GM18508 (cell line): ENCODE results near the gene COL8A2.
"Not testable (repeated sequence)": the region's sequence is repeated elsewhere in the genome, so short reads cannot be mapped to it uniquely, and the experiment has no call there.

Experiments
- ATAC-seq: cut with Tn5 transposase; IDR thresholded peaks from one replicate; pipeline ENCODE4 v1.9.1; 2021; ENCODE audit warnings: moderate number of reproducible peaks; ENCODE audit not compliant: insufficient read depth, unreplicated experiment

The COL8A2 gene

DNA sequence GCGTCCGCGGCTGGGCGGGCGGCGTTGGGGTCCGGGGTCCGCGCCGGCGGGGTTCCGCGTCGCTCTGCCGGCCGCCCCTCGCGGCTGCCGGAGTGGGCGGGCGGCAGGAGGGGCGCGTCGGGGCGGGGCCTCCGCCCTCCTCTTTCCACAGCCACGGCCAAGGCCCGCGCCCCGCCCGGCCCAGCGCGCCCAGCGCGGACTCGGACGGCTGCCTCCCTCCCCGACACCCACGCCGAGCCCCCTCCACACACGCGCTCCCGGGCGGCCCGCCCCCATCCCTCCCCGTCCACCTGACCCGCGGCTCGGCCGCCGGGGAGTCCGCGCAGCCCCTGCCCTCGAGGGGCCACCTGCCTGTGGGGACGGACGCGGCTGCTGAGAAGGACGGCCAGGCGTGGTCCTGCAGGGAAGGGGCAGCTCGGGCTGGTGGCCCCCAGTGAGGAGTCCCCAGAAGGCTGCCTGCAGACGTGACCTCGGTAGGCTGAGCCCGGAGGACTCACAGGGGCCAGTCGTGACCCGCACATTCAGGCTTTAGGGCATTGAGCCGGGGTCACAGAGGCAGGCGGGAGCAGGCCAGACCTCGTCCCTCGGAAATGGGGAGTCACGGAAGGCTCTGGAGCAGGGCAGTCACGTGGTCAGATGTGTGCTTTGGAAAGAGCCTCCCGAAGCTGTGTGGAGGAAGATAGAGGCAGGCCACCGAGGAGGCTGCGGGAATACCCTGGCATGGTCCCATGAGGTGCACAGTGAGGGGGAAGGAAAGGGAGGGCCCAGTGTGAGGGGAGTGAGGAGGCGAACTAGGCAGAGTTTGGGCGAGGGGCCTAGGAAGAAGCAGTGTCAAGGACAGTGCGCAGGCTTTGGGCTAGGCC, at the start of gene COL8A2:
Gene COL8A2, minus strand, starts transcription at position 94 of the 863 bp plus-strand sequence. CDS start 24,980 bp downstream, outside the sequence.
- ATAC-seq, result no peak

DNA sequence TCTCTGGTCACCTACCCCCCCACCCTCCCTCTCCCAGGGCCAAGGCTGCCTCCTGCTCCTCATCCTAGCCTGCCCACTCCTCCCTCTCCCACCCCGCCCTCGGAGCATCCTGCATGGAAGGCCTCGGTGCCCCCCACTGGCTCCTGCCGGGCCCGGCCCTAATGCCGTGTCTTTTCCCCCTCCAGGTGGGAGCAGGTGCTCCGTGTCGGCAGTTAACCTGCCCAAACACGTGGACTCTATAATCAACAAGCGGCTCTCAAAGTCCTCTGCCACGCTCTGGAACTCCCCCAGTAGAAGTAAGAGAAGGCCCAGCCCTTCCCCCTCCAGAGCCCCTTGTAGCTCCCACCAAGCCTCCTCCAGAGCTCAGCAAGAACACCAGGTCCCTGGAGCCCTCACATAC, 49.7 kb upstream of the COL8A2 start:
- no peak for ATAC-seq

DNA sequence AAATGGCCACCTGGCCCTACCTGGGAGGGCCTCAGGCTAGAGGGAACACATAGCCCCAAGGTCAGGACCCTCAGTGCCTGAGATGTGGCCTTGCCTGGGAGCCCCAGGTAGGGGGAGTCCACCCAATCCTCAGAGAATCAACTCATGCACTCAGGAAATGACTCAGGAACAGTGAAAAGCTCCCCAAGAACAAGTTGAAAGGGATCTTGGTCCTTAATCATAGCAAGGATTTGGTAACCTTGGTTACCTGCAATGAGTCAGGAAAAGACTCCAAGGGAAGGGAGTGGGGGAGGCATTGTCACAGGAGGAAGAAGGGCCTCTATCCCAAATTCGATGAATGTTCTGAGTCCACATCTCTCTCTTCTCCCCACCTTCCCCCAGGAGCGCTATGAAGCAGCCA, 48.0 kb upstream of the COL8A2 start:
- ATAC-seq, result no peak

GRCh38 chr1:36172017-36172747, 47.2 kb upstream of the COL8A2 start:
- ATAC-seq, result no peak

DNA sequence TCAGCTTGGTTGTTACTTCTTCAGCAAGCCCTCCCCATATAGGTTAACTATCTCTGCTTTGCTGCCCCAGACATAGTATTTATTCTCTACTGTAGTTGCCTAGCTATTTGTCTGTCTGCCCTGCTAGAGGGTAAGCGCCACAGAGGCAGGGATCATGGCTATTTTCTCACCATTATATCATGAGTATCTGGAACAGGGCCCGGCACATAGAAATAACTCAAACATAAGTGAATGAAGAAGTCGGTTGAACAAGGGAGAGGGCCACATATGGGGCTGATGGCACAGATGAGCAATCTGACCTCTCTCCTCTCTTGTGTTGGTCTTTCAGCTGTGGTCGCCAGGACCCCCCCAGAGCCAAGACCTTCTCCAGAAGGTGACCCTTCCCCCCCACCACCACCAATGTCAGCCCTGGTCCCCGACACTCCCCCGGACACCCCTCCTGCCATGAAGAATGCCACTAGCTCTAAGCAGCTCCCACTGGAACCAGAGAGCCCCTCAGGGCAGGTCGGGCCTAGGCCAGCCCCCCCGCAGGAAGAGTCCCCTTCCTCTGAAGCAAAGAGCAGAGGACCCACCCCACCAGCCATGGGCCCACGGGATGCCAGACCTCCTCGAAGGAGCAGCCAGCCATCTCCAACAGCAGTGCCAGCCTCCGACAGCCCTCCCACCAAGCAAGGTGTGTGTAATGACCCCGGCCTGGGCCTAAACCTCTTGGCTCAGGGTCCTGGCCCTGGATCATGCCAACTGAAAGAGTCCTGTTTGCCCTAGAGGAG, 45.8 kb upstream of the COL8A2 start:
- ATAC-seq, result no peak

GRCh38 chr1:36168514-36168913, 43.5 kb upstream of the COL8A2 start:
- no peak for ATAC-seq

- no peak for ATAC-seq
Measured at GRCh38 chr1:36166938-36167905, 42.2 kb upstream of the COL8A2 start.

- no peak for ATAC-seq
Measured at GRCh38 chr1:36166136-36166535, 41.1 kb upstream of the COL8A2 start.

DNA sequence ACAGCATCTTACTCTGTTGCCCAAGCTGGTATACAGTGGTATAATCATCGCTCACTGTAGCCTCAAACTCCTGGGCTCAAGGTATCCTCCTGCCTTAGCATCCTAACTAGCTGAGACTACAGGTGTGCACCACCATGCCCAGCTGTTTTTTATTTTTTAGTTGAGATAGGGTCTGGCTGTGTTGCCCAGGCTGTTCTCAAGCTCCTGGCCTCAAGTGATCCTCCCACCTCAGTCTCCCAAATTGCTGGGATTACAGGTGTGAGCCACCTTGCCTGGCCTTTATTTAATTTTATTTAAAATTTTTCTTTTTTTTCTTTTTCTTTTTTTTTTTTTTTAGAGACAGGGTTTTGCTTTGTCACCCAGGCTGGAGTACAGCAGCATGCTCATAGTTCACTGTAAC, 40.1 kb upstream of the COL8A2 start:
- ATAC-seq, result no peak

DNA sequence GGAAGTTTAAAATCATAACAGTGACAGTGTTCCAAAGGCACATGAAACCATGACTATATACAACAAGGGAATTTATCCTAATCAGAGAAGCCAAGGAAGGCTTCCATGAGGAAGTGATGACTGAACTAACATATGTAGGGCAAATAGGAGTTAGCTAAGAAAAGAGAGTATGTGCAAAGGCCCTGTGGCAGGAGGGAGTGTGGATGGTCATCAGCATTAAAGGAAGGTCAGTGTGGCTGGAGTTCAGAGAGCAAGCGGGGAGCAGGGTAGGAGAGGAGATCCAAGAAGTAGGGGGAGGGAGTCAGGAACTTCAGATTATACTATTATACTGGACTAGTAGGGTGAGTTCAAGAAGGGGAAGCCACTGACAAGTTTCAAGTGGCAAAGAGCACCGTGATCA, 39.3 kb upstream of the COL8A2 start:
- ATAC-seq, result no peak

GRCh38 chr1:36163426-36163825, 38.4 kb upstream of the COL8A2 start:
- no peak for ATAC-seq

GRCh38 chr1:36162680-36163239, 37.7 kb upstream of the COL8A2 start:
- no peak for ATAC-seq

DNA sequence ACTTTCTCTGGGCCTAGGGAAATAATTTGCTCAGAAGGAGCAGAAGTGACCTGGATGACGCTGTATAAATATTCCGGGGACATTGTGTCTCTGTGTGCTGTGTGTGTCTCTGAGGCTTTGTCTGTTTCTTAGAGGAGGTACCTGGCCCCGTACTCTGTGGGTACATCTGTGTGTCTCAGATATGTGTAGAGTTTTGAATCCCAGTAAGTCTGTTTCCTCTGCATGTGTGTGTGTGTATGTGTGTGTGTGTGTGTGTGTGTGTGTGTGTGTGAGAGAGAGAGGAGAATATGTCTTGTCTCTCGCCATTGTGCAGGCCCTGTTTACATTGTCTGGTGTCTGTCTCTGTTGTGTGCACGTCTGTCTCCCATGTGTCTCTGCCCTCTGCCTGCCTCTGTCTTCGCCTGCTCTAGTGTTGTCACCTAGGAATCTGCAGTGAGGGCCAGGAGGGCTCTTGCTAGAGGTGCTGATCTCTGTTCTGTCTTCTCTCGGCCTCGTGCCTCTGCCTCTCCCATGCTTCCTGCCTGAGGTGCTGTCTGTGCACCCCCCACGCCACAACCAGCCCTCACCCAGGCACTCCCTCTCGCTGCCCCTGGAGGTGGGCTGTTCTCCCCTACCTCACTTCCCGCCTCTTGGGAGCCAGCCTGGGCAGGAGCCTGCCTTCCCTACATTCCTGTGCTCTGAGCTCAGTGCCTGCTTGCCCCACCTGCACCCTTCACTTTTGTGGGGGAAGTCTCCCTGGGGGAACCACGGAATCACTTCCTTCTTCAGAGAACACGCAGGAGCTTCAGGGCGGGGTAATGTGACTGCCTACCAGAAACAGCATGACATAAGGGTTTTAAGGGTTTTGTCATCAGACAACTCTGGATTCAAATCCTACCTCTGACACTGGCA, 36.9 kb upstream of the COL8A2 start:
- ATAC-seq, result no peak

- no peak for ATAC-seq
Measured at GRCh38 chr1:36160949-36161485, 36.0 kb upstream of the COL8A2 start.

DNA sequence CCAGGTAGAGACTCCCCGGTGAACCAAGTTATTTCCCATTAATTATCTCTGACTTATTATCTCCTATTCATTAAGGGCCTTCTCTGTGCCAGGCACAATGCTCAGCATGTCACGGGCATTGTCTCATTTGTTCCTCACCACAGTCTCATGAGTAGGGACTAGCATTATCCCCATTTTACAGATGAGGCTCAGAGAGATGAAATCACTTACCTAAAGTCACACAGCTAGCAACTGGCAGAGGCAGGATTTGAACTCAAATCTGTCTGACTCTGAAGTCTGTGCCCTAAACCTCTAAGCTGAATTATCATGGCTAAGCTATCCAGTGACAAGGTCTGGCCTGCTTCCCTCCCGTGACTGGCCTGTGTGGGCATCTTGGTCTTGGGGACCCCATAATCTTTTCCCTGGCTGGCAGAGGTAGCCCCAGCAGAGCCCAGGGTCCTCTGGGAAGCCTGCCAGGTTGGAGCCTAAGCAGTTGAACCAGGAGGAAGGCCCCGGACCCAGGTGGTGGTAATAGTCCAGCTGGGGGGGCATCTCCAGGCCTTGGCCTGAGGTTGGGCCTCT, 35.4 kb upstream of the COL8A2 start:
- no peak for ATAC-seq

DNA sequence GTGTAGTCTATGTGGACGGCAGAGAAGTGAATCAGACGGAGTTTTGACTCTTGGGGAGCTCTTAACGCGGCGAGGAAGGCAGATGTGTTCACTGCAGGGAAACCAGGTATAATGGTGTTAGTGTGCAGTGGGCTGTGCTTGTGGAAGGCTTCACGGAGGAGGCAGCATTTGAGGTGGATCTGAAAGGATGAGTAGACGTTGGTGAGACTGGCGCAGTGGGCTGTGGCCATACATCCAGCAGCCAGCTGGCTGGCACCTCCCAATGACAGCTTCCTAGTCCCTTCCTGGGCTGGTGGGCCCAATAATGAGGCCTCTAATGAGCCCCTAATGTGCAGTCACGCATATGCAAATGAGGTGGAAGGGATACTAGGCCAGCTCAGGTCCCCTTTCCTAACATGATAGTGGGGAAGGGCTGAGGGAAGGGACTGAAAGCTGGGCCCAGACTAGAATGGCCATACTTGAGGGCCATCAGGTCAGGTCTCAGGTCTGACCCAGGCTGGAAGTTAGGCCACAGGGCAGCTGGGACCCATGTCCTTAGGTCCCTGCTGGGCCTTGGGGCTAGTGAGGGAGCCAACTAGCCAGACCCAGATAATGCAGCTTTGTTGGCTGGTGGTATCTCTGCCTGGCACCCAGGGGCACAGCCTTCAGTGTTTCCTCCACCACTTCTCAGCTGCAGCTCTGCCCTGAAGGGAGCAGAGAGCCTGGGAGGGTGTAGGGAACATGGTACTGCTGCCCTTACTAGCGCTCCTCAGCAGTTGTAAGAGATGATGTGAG, 34.8 kb upstream of the COL8A2 start:
- no peak for ATAC-seq

GRCh38 chr1:36158827-36159252, 33.8 kb upstream of the COL8A2 start:
- not testable (repeated sequence) for ATAC-seq
